HG02981 (cell line): Measurements from ENCODE around the gene CREB3L2.
A peak's percentile ranks its signal among the peaks of the same experiment; 100 is the strongest.
"Not testable (repeated sequence)": the region's sequence is repeated elsewhere in the genome, so short reads cannot be mapped to it uniquely, and the experiment has no call there.

Experiments used
- ATAC-seq: cut with Tn5 transposase; IDR thresholded peaks from one replicate; pipeline ENCODE4 v1.9.1; 2021; ENCODE audit warnings: mild to moderate bottlenecking, moderate library complexity; ENCODE audit not compliant: unreplicated experiment

Gene CREB3L2, protein sequence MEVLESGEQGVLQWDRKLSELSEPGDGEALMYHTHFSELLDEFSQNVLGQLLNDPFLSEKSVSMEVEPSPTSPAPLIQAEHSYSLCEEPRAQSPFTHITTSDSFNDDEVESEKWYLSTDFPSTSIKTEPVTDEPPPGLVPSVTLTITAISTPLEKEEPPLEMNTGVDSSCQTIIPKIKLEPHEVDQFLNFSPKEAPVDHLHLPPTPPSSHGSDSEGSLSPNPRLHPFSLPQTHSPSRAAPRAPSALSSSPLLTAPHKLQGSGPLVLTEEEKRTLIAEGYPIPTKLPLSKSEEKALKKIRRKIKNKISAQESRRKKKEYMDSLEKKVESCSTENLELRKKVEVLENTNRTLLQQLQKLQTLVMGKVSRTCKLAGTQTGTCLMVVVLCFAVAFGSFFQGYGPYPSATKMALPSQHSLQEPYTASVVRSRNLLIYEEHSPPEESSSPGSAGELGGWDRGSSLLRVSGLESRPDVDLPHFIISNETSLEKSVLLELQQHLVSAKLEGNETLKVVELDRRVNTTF

DNA sequence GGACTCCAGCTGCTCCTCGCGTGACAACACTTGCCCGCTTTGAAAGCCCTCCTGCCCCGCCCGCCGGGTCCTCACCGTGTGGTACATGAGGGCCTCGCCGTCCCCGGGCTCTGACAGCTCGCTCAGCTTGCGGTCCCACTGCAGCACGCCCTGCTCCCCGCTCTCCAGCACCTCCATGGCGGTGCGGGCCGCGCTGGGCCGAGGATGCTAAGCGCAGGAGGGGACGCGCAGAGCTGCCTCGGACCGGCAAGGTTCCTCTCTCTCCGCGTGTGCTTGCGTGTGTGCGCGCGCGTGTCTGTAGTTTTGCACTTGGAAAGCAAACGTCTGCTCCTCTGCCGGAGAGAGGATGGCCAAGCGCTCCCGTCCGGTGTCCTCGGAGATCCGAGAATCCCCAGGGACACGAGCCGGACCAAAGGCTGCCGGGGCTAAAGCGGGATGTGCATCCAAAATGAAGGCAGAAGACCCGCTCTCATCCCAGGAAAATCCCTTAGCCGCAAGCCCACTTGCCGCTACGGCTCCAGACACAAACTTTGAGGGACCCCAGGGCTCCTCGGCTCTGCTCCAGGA, at the start of gene CREB3L2:
TSS of gene CREB3L2 (minus strand) at position 558 of the 567 bp plus-strand sequence. CDS start at position 177, 381 bp downstream.
- ATAC-seq, result peak; percentile 30

DNA sequence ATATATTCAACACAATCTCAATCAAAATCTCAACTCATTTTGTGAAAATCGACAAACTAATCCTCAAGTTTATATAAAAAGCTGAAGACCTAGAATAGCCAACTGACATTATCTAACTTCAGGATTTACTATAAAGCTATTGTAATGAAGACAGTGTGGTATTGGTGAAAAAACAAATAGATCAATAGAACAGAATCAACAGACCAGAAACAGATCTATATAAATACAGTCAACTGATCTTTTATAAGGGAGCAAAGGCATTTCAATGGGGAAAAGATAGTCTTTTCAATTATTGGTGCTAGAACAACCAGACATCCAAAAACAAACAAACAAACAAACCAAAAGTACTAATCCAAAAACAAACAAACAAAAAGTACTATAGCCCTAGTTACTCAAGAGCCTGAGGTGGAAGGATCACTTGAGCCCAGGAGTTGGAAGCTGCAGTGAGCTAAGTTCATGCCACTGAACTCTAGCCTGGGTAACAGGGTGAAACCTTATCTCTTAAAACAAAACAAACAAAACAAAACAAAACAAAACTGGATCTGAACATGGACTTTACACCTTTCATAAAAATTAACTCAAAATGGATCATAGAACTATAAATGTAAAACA, 47.7 kb upstream of the CREB3L2 start:
- no peak for ATAC-seq

DNA sequence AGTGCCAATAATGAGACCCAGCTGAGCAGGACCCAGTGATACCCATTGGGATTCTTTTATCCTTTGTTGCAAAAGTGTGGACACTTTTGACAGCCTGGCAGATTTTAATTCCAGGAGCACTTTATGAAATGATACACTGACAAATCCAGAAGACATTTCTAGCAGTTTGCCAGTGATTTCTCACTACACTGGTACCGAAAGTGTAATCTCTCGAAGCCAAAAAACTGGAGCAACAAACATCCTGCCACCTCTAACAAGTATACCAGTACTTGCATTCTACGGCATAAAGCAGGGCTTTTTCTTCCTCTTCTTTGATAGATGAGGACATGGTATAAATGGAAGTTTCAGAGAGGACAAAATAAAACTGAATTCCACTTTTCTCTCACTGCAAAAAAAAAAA, 46.0 kb upstream of the CREB3L2 start:
- ATAC-seq, result no peak

DNA sequence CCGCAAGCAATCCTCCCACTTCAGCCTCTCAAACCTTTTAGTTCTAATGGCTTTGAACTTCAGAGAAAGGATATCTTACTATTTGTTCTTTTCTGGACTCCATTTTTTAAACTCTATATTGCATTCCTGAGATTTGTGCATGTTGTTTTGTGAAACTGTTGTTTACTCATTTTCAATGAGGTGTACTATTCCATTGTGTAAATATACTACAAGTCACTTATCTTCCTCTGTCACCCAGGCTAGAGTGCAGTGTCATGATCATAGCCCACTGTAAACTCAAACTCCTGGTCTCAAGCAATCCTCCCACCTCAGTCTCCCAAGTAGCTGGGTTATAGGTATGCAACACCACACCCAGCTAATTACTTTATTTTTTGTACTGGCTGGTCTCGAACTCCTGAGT, 43.0 kb upstream of the CREB3L2 start:
- ATAC-seq, result no peak

DNA sequence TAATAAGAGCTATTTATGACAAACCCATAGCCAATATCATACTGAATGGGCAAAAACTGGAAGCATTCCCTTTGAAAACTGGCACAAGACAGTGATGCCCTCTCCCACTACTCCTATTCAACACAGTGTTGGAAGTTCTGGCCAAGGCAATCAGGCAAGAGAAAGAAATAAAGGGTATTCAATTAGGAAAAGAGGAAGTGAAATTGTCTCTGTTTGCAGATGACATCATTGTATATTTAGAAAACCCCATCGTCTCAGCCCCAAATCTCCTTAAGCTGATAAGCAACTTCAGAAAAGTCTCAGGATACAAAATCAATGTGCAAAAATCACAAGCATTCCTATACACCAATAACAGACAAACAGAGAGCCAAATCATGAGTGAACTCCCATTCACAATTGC, 38.2 kb upstream of the CREB3L2 start:
- not testable (repeated sequence) for ATAC-seq

DNA sequence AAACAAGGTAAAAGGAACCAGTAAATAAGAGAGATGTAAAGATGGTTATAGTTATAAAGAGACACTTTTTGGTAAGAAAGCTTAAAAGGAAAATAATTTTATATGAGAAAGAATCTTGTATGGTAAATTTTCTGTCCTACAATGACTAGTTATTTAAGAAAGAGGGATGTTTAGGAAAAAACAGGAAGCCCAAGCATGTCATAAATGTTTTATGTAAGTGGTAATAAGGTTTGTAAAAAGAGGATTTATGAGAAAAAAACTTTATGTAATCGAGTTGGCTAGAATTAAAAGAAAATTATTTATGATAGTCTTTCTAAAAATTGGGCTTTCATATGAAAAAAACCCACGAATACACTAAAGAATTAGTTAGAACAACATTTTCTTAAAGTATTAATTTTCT, 34.2 kb upstream of the CREB3L2 start:
- no peak for ATAC-seq

DNA sequence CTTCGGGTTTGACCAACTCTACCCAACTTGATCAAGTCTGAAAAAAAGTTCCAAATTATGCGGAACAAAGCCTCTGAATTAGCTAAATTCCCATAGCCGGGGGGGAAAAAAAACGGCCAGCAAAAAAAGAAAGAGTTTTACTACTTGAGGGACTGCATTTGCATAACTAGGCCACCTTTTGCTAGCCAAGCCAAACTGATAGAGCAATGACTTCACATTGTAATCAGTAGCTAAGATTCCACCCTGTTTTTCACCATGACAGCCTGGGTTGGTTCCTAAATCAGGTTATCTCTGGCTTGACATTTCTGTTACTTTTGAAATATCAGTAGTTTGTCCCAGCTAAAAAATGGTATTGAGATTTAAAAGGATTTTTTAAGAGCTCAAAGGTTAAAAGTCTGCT, 31.4 kb upstream of the CREB3L2 start:
- no peak for ATAC-seq

DNA sequence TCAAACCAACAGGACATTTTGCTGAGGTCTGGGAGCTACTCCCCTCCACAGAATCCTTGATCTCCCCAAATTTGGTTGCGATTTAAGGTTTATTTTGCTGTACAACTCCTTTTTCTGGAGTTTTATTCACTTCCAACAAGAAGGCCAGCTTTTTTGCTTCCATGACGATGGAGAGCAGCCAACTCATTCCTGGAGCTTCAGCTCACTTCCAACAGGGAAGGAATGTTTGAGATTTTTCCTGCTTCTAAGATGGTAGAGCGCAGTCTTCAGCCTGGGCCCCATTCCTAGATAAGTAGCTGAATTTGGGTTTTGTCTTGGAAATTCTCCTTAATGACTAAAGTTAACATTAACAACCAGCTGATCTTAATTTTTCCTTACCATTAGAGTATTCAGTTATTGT, 30.9 kb upstream of the CREB3L2 start:
- ATAC-seq, result no peak

DNA sequence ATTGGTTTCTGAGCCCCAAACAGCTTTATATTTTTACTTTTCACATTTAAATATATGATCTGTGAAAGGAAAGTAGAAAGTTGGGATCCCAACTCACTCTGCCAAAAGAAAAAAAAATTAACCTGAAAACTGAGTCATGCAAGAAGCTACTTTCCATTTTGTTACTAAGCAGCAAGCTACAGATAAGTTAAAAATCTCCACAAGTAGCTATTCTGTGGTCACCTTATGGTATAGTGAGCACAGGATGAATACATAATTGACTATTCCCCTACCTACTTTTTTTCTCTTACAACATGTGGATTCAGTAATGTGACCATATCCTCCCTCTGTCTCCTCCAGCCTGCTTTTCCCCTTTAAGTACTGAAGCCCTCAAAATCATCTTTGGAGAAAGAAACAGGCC, 30.3 kb upstream of the CREB3L2 start:
- ATAC-seq, result peak; percentile 84

DNA sequence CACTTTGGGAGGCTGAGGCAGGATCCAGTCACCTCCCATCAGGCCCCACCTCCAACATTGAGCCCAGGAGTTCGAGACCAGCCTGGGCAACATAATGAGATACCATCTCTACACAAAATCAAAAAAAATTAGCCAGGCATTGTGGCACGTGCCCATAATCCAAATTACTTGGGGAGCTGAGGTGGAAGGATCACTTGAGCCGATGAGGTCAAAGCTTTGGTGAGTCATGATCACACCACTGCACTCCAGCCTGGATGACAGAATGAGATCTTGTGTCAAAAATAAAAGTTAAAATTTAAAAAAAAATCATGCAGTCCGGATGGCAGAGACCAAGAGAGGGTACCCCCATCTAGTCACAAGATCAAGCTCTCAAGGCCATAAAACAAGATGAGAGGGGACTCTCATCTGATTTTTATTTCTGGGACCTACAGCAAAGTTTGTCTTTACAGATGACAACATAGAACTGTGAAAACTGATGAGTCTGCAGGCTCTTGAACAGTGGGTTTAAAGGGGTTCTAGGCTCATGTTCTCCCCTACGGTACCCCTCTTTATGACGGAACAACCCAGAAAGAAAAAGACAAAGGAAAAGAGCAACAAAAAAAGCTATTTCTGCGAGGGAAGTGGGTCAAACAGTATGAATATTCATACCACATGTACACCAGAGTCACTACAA, 28.9 kb upstream of the CREB3L2 start:
- no peak for ATAC-seq

DNA sequence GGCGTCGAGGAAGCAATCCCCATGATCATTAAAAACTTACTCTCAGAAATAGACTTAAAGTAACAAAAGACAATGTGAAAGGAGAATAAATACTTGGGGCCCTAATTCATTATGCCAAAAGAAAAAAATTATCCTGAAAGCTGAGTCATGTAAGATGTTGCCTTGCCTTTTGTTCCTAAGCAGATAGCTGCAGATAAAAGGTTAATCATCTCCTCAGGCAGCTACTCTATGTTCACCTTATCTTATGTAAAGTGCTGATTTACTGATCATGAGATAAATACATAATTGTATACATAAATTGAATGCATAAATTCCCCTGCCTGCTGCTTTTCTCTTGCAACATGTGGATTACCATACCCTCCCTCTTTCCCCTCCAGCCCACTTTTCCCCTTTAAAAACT, 28.1 kb upstream of the CREB3L2 start:
- no peak for ATAC-seq

DNA sequence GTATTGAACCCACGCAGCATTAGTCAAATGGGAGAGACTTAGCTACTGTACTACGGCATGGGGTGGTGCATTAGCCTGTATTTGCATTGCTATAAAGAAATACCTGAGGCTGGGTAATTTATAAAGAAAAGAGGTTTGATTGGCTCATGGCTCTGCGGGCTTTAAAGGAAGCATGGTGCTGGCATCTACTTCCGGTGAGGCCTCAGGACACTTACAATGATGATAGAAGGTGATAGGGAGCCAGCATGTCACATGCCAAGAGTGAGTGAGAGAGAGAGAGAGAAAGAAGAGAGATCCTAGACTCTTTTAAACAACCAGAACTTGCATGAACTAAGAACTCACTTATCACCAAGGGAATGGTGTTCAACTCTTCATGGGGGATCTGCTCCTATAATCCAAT, 27.2 kb upstream of the CREB3L2 start:
- no peak for ATAC-seq

DNA sequence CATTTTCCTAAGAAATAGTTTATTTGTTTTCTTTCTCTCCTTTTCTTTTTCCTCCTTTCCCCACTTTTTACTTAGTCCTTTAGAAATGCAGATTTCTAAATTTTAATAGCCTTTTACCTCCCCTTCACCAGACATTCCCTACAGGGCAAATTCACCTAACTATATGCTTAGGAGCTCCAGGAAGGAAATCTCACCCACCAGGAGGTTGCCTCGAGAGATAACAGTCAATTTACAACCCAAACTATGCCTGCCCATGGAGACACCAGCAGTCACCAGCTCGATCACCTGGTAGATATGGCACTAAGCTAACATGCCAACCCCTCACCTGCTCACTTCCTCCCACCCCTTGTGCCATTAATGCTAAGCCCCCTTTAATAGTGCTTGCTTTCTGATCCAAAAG, 25.2 kb upstream of the CREB3L2 start:
- no peak for ATAC-seq

DNA sequence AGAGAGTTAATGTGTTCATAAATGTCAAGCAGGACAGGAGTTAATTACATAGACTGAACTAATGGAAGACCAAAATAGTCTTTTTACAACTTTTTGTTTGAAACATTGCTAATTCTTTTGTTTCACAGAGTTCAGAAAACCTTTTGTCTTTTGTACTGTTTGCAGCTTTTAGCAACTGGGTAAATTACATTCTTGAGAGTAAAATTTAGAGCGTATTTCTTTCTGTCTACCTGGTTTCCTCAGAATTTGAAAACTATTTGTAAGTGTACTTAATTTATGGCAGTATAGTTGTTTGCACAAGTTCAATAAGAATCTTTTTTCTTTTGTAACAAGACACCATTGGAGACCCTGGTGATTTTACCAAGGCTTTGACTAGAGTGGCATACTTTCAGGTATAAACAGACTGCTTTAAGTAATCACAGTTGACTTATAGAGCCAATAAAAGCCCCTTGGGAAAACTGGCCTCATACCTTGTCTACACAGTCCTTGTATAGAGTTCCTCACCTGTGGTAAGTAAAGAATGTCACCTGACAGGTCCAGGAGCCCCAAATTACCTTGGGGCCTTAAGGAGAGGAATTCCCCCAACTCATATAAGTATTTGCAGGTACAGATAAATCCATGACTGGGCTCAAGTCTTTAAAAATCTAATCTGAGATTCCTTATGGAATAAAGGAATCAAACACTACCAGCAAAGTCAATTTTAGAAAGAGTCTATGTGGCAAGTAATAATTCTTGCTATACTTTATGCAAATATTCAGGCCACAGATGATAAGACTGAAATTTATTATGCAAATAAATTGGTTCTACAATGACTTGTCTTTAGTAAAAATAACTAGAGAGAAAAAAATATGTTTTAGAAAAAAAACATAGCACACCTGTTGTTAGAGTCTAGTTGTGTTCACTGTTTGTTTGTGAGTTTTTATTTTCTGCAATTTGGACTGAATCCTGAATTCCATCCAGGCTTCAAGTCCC, 23.6 kb upstream of the CREB3L2 start:
- ATAC-seq, result peak; percentile 33

DNA sequence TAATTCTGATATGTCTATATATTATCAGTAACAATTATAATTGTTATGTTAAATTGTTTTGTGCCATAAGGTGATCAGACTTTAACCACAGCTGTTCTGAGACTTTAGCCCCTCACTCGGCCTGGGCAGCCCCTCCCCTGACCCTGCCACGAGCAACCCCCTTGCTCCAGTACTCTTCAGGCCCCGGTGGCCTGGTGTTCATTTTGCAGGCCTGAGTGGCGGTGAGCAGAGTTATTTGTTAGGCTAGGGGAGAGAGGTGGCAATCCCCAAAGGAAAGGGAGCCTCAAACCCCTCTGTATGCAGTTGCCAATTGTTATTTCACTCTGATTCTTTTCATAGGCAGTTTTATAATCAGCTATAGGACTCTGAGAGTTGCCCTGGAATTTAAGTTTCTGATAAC, 22.9 kb upstream of the CREB3L2 start:
- no peak for ATAC-seq

DNA sequence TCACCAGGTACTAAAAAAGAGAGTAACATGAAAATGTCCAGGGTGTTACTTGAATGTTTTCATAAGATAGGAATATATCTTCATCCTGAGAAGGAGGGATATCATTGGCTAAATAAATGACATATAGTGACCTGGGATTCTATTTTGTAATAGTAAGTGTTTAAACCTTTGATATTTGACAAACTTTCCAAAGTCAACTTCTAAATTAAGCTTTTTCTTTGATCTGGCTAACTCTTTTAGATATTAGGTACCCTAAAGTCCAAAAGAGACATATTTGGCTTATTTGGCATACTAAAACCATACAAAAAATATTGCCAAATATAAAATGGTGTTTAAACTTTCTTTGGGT, 22.4 kb upstream of the CREB3L2 start:
- ATAC-seq, result no peak

DNA sequence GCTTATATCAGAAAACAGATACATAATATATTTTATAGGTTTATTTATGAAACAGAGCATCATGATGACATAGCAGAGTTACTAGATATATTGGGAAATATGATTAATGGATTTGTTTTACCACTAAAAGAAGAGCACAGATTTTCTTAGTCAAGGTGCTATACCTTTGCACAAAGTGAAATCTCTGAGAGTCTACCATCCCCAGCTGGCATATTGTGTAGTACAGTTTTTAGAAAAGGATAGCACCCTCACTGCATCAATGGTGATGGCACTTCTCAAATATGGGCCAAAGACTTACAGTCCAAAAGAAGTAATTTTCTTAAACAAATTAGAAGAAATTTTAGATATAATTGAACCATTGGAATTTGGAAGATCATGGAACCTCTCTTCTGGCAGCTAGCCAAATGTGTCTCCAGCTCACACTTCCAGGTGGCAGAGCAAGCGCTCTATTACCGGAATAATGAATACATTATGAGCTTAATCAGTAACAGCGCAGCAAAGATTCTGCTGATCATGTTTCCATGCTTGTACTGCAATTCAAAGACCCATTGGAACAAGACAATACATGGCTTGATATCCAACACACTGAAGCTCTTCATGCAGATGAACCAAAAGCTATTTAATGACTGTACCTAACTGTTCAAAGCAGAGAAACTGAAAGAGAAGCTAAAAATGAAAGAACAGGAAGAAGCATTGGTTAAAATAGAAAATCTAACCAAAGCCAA, 21.9 kb upstream of the CREB3L2 start:
- peak; percentile 83 for ATAC-seq

DNA sequence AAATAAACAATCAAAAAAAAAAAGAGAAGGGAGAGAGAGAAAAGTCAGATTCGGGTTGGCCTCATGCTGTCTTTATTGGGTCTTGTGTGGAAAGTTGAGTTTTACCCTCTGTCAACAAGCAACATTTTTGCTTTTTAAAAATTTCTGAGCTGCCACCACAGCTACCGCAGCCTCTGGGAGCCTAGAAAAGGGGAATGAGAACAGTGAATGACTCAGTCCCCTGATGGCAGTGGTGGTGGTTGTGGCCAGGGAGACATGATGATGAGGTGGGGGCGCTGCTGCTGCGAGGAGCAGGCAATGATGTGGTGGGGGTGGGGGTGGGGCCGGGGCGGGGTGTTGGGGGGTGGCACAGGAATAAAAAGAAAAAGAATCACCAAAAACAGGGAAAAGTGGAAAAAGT, 20.0 kb upstream of the CREB3L2 start:
- no peak for ATAC-seq

DNA sequence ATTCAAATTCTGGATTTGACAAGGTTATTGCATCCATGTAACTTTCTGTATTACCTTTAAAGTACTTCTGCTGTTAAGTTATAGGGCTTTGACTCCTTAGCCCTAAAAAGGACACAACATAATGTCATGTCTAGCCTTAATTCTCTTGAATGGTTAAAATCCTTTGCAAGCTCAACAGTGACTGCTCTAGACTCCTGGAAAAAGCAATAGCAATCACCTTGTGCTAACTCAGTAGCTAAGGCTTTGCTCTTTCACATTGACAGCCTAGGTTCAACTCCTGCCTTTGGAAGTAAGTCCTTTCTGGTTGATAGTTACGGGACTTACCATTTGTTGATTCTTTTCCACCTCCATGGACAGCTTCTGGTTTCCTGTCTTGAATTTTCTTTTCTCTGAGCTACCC, 16.1 kb upstream of the CREB3L2 start:
- no peak for ATAC-seq

DNA sequence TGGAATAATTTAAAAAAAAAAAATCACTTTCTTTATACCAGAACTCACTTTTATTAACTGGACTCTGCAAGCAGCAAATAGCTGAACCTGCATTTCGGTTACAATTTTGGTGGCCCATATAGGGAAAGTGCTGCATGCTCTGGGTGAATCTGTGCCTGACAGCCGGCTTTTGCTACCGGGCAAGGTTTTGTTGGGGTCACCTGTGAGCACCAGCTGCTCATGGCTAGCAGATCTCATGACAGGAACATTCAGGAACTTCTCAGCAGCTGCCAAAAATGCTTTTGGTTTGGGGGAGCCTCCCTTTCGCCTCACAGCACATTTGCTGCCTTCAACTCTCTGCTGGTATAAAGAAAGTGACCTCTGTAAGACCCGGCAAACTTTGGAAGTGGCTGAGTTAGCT, 13.2 kb upstream of the CREB3L2 start:
- ATAC-seq, result no peak
